ENCODE measurements around the gene SLC35C1.

The SLC35C1 gene

GRCh38 chr11:45794169-45794568 is 10.8 kb upstream of the SLC35C1 start:
- Histone ChIP-seq H3K9ac (ENCODE audit: low read length) (no peak overlapping the region), H3K27me3 (ENCODE audit: control insufficient read depth, insufficient read depth, low read length) (no peaks in the 10 kb centered on the region), H3K4me1 (ENCODE audit: control insufficient read depth, insufficient read depth, low read length) (peaks cover 10% of the 10 kb centered on the region), H3K4me3 (ENCODE audit: low read length) (no peak overlapping the region), H3K36me3 (ENCODE audit: control insufficient read depth, insufficient read depth, low read length) (no peaks in the 10 kb centered on the region), H3K9me3 (ENCODE audit: control insufficient read depth, low read length) (no peaks in the 10 kb centered on the region)

DNA sequence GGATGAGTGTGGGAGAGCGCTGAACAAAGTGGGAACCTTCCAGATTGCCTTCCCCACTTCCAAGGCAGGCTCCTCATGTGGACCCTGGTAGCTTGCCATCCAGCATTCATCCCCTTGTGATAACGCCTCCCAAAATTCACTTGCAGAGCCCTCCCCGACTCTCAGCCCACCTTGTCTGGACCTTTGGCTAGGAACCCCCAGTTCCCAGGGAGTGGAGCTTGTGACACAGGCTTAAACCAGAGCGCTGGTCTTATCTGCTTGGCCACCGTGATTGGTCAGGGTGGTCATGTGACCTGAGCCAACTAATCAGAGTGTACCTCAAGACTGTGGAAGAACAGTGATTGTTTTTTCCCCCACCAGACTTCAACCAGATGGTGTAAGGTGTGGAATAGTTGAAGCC is 9.6 kb upstream of the SLC35C1 start:
- H3K9ac ChIP-seq (ENCODE audit: low read length), result no peak overlapping the region
- H3K27me3 ChIP-seq (ENCODE audit: control insufficient read depth, insufficient read depth, low read length), result no peaks in the 10 kb centered on the region
- peaks cover 10% of the 10 kb centered on the region for H3K4me1 ChIP-seq (ENCODE audit: control insufficient read depth, insufficient read depth, low read length)
- no peak overlapping the region for H3K4me3 ChIP-seq (ENCODE audit: low read length)
- no peaks in the 10 kb centered on the region for H3K9me3 ChIP-seq (ENCODE audit: control insufficient read depth, low read length)
- H3K36me3 ChIP-seq (ENCODE audit: control insufficient read depth, insufficient read depth, low read length), result no peaks in the 10 kb centered on the region

- Histone ChIP-seq H3K36me3 (ENCODE audit: control insufficient read depth, insufficient read depth, low read length) (no peaks in the 10 kb centered on the region), H3K4me1 (ENCODE audit: control insufficient read depth, insufficient read depth, low read length) (peaks cover 14% of the 10 kb centered on the region), H3K9me3 (ENCODE audit: control insufficient read depth, low read length) (no peaks in the 10 kb centered on the region), H3K9ac (ENCODE audit: low read length) (no peak overlapping the region), H3K27me3 (ENCODE audit: control insufficient read depth, insufficient read depth, low read length) (no peaks in the 10 kb centered on the region), H3K4me3 (ENCODE audit: low read length) (no peak overlapping the region)
These were observed 8.5 kb upstream of the SLC35C1 start for GRCh38 chr11:45796461-45796861.

DNA sequence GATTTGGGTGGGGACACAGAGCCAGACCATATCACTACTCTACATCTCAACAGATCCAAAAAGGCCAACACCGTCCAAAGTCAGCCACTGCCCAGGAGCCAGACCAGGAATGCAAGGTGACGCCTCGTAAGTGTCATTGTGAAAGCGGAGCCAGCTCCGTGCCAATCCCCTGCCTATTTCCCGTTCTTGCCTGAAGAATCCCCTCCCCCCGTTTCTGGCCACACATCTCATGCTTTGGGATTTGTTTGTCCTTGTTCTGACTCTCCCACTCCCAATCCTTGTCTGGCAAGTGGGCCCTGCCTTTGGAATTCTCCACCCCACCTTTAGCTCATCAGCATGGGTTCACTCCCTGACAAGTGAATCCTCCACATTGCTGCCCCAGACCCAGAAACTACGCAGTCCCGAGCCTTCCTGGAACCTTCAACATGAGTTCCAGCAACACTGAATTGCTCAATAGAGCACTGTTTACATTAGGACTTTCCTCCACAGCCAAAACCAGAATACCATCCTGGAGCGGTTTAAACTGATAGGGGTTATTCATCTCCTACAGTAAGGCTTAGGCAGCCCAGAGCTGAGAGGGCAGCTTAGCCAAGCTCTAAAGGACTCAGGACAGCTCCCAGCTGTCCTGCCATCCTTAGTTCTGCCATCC is 6.0 kb upstream of the SLC35C1 start:
- Histone ChIP-seq H3K36me3 (ENCODE audit: control insufficient read depth, insufficient read depth, low read length) (no peaks in the 10 kb centered on the region), H3K27me3 (ENCODE audit: control insufficient read depth, insufficient read depth, low read length) (no peaks in the 10 kb centered on the region), H3K4me1 (ENCODE audit: control insufficient read depth, insufficient read depth, low read length) (peaks cover 33% of the 10 kb centered on the region), H3K4me3 (ENCODE audit: low read length) (no peak overlapping the region), H3K9me3 (ENCODE audit: control insufficient read depth, low read length) (no peaks in the 10 kb centered on the region), H3K9ac (ENCODE audit: low read length) (no peak overlapping the region)

DNA sequence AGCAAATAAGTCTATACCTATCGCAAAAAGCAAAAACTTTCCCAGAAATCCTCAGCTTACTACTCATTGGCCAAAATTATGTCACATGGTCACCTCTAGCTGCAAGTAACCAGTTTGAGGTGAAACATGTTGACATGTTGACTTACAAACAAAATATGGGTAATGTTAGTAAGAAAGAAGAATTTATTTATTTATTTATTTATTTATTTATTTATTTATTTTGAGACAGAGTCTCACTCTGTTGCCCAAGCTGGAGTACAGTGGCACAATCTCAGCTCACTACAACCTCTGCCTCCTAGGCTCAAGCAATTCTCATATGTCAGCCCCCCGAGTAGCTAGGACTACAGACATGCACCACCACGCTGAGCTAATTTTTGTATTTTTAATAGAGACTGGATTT is 5.4 kb upstream of the SLC35C1 start:
- Histone ChIP-seq H3K36me3 (ENCODE audit: control insufficient read depth, insufficient read depth, low read length) (no peaks in the 10 kb centered on the region), H3K9me3 (ENCODE audit: control insufficient read depth, low read length) (no peaks in the 10 kb centered on the region), H3K4me3 (ENCODE audit: low read length) (no peak overlapping the region), H3K27me3 (ENCODE audit: control insufficient read depth, insufficient read depth, low read length) (no peaks in the 10 kb centered on the region), H3K9ac (ENCODE audit: low read length) (no peak overlapping the region), H3K4me1 (ENCODE audit: control insufficient read depth, insufficient read depth, low read length) (peaks cover 28% of the 10 kb centered on the region)

DNA sequence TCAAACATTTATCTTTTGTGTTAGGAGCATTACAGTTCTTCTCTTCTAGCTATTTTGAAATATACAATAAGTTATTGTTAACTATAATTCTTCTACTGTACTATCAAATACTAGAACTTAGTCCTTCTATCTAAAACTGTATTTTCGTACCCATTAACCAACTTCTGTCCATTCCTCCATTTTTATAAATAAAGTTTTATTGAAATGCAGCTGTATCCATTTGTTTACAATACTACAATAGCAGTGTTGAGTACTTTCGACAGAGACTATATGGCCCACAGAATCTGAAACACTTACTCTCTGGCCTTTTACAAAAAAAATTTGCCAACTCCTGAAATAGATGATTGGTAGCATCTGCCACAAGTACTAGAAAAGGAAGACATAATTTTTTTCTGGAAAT is 4.7 kb upstream of the SLC35C1 start:
- Histone ChIP-seq H3K36me3 (ENCODE audit: control insufficient read depth, insufficient read depth, low read length) (no peaks in the 10 kb centered on the region), H3K27me3 (ENCODE audit: control insufficient read depth, insufficient read depth, low read length) (no peaks in the 10 kb centered on the region), H3K4me3 (ENCODE audit: low read length) (no peak overlapping the region), H3K9ac (ENCODE audit: low read length) (no peak overlapping the region), H3K9me3 (ENCODE audit: control insufficient read depth, low read length) (no peaks in the 10 kb centered on the region), H3K4me1 (ENCODE audit: control insufficient read depth, insufficient read depth, low read length) (peaks cover 27% of the 10 kb centered on the region)

DNA sequence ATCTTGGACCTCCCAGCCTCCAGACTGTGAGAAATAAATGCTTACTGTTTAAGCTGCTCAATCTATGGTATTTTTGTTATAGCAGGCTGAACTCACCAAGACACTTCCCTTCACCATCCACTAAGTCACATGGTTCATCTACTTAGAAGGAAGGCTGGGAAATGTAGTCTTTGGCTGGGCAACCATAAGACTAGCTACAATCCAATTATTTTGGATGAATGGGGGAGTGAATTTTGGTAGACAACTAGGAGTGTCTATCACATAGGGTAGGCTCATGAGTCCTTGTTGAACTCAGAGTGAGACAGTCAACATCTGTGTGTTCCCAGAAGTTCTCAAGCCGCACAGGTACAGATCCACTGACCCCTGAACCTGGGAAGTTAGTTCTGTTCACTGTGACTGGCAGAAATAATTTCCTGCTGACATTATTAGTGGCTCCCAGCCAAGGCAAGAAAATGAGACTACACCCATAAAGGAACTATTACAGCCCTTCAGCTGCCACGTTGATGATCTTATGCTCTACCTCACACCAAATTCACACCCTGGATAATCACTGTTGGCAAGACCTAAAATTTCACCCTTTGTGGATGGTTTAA is 3.1 kb upstream of the SLC35C1 start:
- peaks cover 40% of the 10 kb centered on the region for H3K4me1 ChIP-seq (ENCODE audit: control insufficient read depth, insufficient read depth, low read length)
- no peaks in the 10 kb centered on the region for H3K27me3 ChIP-seq (ENCODE audit: control insufficient read depth, insufficient read depth, low read length)
- H3K36me3 ChIP-seq (ENCODE audit: control insufficient read depth, insufficient read depth, low read length), result no peaks in the 10 kb centered on the region
- H3K4me3 ChIP-seq (ENCODE audit: low read length), result no peak overlapping the region
- H3K9ac ChIP-seq (ENCODE audit: low read length), result peak overlapping the region; percentile 22
- H3K9me3 ChIP-seq (ENCODE audit: control insufficient read depth, low read length), result no peaks in the 10 kb centered on the region

- peaks cover 49% of the 10 kb centered on the region for H3K4me1 ChIP-seq (ENCODE audit: control insufficient read depth, insufficient read depth, low read length)
- H3K27me3 ChIP-seq (ENCODE audit: control insufficient read depth, insufficient read depth, low read length), result no peaks in the 10 kb centered on the region
- peak overlapping the region; percentile 22 for H3K9ac ChIP-seq (ENCODE audit: low read length)
- no peak overlapping the region for H3K4me3 ChIP-seq (ENCODE audit: low read length)
- no peaks in the 10 kb centered on the region for H3K36me3 ChIP-seq (ENCODE audit: control insufficient read depth, insufficient read depth, low read length)
- H3K9me3 ChIP-seq (ENCODE audit: control insufficient read depth, low read length), result no peaks in the 10 kb centered on the region
These were observed 2.2 kb upstream of the SLC35C1 start for GRCh38 chr11:45802531-45803317.

DNA sequence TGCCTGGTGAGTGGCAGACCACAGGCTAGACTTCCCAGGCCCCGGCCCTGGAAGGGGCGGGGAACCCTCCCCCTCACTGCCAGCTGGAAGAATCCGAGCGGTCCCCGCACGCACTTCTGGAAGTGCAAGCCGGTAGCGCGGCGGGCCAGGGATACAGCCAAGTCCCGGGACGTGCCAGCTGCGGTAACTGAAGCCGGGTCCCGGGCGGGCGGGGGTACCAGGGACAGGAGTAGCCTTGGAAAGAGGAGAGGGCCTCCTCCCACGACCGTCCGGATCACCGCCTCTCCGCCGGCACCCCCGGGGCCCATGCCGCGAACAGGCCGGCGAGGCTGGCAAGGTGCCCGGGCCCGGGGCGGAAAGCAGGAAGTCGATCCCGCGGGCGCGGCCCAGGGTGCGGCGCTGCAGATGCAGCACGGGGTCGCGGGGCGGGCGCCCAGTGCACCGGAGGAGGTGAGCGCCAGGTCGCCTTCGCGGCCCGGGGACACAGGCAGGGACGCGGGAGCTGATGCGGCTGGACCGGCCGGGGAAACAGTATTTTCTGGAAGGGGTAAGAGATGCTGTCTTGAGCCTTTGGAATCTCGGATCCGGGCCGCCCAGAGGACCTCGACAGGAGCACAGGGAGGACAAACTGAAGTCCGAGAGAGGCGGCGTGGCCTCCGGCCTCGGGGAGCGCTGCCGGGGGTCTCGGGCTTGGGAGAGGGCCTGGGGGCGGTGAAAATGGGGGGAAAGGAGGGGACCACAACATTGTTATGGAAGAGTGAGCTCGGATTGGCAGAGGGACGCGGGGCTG is 783 bp upstream of the SLC35C1 start:
- peak overlapping the region; percentile 81 for H3K4me3 ChIP-seq (ENCODE audit: low read length)
- H3K4me1 ChIP-seq (ENCODE audit: control insufficient read depth, insufficient read depth, low read length), result peaks cover 53% of the 10 kb centered on the region
- no peaks in the 10 kb centered on the region for H3K9me3 ChIP-seq (ENCODE audit: control insufficient read depth, low read length)
- H3K9ac ChIP-seq (ENCODE audit: low read length), result peak overlapping the region; percentile 98
- no peaks in the 10 kb centered on the region for H3K27me3 ChIP-seq (ENCODE audit: control insufficient read depth, insufficient read depth, low read length)
- no peaks in the 10 kb centered on the region for H3K36me3 ChIP-seq (ENCODE audit: control insufficient read depth, insufficient read depth, low read length)

GRCh38 chr11:45805305-45806071 is 539 bp downstream of the SLC35C1 start:
- Histone ChIP-seq H3K9ac (ENCODE audit: low read length) (peak overlapping the region; percentile 98), H3K4me3 (ENCODE audit: low read length) (peak overlapping the region; percentile 76), H3K36me3 (ENCODE audit: control insufficient read depth, insufficient read depth, low read length) (peaks cover 2% of the 10 kb centered on the region), H3K4me1 (ENCODE audit: control insufficient read depth, insufficient read depth, low read length) (peaks cover 53% of the 10 kb centered on the region), H3K9me3 (ENCODE audit: control insufficient read depth, low read length) (no peaks in the 10 kb centered on the region), H3K27me3 (ENCODE audit: control insufficient read depth, insufficient read depth, low read length) (no peaks in the 10 kb centered on the region)

GRCh38 chr11:45806072-45806933 is 1.4 kb downstream of the SLC35C1 start:
- H3K9me3 ChIP-seq (ENCODE audit: control insufficient read depth, low read length), result no peaks in the 10 kb centered on the region
- no peaks in the 10 kb centered on the region for H3K27me3 ChIP-seq (ENCODE audit: control insufficient read depth, insufficient read depth, low read length)
- peaks cover 50% of the 10 kb centered on the region for H3K4me1 ChIP-seq (ENCODE audit: control insufficient read depth, insufficient read depth, low read length)
- peaks cover 10% of the 10 kb centered on the region for H3K36me3 ChIP-seq (ENCODE audit: control insufficient read depth, insufficient read depth, low read length)
- H3K4me3 ChIP-seq (ENCODE audit: low read length), result peak overlapping the region; percentile 76
- H3K9ac ChIP-seq (ENCODE audit: low read length), result peak overlapping the region; percentile 98

Data from mucosa of stomach (tissue), 1 donor.